Activated CD8-positive, alpha-beta memory T cell treated with anti-CD3 and anti-CD28 coated beads, Interleukin-2, amount 50 U/mL, for 24 hours (primary cell): Measurements from ENCODE around the gene FOXRED2.
"Not testable (repeated sequence)": the region's sequence is repeated elsewhere in the genome, so short reads cannot be mapped to it uniquely, and the experiment has no call there.

Experiments
- DNase-seq: peaks from one replicate; pipeline ENCODE4 v3.0.0-alpha.2; 2020; ENCODE audit errors: extremely low read depth

The FOXRED2 gene

DNA sequence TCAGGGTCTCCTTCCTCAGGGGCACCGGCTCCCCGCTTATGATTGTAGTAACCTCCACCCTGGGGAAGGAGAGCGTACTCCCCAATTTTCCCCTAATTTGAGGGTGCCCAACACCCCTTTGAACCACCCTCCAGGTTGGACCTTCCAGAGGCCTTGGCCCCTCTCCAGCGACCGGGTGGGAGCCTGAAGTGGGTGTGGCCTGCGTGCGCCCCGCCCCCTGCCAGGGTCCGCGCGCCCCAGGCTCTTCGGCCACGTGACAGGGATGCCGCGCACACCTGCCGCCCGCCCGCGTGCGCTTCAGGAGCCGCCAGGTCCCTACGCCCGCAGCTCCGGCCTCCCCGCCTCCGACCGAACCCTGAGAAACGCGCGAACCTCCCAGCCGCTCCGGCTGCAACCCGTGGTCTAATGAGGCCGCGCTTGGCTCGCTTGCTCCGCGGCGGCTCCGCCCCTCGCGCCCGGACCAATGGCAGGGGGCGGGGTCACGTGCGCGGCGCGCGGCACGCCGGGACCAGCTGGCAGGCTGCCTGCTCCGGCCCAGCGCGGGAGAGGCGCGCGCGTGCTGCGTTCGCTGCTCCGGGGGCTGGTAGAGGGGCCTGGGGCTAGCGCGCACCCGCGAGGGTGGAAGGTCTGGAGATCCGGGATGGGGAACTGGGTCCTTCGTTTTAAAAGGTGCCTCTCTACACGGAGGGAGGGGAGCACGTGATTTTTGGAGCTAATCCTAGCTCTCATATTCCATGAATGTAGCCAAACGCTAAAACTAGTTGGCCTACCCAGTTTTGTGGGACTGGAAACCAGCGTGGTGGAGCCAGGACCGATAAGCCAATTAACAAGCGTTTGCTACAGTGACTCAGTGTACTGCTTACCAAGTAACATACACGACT lies at the start of gene FOXRED2:
TSS of gene FOXRED2 (minus strand) at position 404 of the 881 bp plus-strand sequence. CDS start 618 bp downstream, outside the sequence.
- DNase-seq = peak; percentile 64

DNA sequence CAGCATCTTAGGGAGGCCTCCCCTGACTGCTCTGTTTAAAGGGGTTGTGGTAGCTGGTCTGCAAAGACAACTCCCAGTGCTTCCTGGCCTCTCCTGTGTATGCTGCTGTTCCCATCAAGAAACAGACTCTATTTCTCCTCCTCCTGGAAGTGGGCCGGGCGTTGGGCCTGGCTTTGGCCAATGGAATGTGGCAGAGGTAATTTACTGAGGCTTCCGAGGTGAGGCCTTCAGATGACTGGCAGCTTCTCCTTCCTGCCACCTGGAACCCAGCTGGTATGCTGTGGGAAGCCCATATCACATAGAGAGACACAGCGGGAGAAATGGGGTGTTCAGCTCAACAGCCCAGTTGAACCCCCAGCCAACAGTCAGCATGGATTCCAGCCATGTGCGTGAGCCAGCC lies 47.3 kb upstream of the FOXRED2 start:
- DNase-seq = no peak

DNA sequence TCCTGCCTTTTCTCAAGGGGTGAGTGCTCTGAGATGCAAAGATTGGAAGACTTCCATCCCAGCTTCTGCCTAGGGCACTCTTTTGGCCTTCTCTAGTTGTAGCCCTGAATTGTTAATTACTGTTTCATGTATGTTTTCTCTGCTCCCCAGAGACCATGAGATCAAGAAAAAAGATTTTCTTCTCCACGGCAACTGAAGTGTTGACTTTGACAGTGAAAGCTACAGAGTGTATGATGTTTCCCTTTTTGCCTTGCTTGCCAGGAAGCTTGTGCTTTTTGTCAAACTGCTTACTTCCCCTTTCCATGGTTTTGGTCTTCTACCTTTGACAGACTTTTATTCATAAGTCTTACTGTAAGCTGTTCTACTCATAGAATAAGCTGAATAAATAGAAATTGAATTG lies 45.4 kb upstream of the FOXRED2 start:
- no peak for DNase-seq

DNA sequence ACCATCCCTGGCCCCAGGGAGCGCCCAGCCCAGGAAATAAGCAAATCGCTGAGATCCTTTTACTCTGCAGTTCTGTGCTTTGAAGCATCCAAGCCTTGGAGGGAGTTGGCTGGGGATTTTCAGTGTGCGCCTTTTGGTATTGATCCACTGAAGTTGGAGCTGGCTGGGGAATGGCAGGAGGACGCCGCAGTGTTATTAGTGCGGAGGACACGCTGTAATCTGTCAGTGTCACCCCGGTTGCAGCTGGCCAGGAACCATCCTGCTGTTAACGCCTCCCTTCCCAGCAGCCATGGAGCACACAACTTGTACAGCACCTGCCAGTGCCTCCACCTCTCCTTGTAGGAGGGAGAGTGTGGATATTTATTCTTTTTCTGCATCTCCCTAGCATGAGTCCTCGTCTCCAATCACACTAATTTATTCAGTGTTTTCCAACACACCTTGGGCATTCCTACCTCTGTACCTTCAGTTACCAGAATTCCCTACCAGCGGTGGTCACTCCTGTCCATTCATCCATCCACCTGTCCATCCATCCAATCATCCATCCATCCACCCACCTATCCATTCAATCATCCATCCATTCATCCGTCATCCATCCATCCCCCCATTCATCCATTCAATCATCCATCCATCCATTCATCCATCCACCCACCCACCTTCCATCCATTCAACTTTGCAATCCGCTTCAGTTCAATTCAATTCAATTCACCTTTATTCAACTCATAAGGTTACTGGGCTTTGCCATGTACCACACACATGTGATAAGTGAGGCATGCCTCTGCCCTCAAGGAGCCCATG lies 44.1 kb upstream of the FOXRED2 start:
- no peak for DNase-seq

DNA sequence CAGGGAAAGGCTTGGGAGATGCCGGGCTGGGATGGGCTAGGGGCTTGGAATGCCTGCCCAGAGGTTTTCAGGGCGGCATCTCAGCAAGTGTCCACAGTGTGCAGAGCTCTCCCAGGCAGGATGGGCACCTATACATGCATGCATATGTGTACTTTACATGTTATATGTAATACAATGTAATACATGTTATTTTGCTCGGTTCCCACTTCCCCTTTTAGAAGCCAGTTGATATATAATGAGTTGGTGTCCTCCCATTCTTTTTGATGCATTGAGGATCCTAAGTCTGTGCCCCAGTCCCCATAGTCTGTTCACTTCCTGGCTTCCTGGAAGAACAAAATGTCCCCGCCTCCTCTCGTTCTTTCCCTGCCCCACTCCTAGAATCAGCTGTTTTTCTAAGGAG lies 42.2 kb upstream of the FOXRED2 start:
- DNase-seq = no peak

DNA sequence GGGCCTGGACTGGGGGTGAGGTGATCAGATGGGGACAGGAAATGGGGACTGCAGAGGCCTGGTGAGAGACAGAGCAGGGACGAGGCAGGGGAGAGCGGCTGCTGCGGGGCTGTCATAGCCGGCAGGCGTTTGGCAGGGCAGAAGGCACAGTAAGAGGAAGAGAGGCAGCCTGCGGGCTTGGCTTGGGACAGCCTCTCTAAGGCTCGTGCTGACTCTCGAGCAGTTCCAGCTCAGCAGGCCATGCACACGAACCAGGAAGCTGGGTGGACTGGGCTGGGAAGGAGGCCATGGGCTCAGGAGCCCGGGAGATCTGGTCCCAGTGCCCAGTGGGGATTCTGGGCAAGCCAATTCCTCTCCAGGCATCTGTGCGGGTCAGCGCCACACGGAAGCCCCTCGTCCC lies 41.8 kb upstream of the FOXRED2 start:
- no peak for DNase-seq

DNA sequence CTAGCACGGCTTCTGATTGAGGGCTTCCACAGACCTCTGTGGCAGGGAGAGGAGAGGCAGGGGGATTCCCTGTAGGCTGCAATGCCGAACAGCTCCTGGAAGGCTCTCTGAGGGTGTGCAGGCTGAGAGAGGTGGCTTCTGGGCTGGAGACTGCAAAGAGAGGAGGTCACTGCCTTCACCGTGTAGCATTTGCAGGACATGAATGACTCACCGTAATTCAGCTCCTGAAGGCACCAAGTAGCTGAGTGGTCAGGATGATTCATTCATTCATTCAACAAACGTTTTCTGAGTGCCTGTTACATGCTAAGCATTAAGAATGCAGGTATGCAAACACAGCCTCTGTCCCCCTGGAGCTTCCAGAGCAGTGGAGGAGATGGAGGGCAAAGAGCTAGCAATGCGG lies 40.1 kb upstream of the FOXRED2 start:
- no peak for DNase-seq

DNA sequence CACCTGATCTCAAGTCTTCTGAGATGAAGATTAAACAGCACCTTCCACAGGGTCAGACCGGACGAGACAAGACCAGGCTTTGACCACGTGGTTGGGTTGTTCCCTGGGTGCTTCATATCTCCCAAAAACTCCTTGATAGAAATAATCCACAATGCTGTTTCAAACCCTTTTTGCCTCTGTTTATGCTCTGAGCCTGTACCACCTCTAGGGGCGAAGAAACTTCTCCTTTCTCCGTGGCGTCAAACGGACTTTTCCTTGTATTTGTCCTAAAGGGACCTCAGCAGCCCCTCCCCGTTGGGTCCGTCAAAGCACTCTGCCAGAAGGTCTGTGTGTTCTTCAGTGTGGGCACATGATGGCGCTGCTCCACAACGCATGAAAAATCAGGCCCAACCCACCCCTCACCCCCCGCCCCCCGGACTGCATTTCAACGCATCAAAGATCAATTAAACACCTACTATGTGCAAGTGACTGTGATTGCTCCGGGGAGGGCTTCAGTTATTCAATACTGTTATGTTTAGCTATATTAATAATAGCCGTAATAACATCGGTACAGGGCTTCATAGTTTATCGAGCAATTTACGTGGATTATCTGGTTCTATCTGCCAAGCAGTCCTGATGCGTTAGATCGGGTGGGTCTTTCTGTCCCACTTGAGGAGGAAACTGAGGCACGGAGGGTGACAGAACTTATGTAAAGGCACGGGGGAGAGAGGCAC lies 39.4 kb upstream of the FOXRED2 start:
- no peak for DNase-seq

DNA sequence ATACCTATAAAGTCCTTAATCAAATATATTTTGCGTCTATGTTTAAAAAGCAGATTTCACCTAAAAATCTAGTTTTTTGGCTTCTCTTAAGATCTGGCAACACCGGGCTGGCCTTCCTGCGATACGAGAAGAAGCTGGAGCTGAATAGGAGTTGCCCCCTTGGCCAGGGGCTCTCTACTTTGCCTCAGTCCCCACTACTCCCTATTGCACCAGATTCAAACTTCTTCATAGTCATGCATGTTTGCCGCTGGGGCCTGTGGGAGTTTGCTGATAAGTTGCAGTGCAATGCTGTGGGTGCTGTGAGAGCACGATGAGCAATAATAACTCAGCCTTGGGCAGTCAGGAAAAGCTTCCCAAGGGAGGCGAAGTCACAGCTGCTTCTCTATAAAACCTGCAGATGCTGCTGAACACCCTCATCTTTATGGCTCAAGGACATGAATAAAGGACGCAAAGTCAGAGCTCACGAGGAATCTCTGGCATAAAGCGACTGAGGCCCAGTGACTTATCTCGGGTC lies 37.3 kb upstream of the FOXRED2 start:
- DNase-seq = no peak

DNA sequence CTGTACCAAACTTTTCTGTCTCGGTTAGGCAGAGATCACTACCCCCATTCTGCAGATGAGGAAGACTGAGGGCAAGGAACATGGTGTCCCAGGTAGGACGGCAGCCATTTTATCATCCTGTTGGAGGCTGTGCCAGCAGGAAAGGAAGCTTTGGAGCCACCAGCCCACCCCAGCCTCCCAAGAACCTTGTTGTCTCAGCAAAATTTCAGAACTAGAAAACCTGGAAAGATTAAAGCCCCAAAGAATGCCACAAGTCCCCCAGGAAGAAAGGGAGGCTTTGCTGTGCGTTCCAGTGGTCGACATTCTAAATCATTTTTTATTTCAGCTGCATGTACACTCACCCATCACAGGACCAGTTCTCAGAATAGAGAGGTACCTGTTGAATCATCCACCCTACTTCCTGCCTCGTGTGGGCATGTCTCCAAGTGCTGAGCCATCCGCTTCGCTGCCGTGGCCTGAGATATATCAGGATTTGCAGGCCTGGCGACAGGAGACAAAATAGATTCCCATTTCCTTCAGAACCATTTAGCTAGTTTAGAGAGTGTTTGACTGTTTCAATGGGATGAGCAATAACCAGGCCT lies 35.1 kb upstream of the FOXRED2 start:
- no peak for DNase-seq

DNA sequence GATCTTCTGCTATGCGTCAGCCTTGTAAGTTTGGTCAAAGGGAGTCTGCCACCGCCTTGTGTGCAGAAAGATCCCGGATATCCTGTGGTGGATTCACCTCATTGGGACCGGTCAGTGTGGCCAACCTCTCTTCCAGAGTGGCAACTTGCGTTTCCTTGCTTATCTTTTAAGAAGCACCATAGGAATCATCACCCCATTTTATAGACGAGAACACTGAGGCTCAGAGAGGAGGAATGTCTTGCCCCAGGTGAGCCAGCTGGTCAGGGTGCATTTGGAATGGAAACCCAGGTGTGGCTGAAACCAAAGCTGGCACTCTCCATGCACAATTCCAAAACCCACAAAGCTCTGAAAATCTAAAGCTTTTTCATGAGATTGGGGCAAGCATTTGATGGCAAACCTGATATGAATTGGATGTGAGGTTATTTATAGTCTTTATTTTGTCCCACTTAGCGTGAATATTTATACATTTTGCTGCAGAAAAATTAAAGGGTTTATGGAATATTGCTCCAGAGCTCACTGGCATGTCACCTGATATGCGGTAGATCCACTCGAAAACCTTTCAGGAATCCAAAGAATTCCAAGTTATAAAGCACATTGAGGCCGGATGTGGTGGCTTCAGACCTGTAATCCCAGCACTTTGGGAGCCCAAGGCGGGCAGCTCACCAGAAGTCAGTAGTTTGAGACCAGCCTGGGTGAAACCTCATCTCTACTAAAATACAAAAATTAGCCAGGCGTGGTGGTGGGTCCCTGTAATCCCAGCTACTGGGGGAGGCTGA lies 34.2 kb upstream of the FOXRED2 start:
- no peak for DNase-seq

DNA sequence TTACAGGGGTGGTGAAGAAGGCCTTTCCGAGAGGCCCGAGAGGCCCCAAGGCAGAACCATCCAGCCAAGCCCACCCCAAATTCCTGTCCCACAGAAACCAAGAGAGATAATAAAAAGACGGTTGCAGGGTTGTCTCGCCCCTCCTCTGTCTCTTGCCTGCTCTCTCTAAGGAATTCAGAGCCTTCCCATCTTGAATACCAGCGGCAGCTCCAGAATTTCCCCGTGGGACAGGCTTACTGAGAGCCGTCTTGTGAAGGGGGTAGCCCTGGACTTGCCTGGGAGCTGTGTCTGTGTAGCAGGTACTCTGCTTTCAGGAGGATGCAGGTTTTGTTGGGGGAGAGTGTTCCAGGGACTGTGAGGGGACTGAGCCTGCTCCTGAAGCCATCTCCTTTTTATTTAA lies 31.7 kb upstream of the FOXRED2 start:
- DNase-seq = no peak

DNA sequence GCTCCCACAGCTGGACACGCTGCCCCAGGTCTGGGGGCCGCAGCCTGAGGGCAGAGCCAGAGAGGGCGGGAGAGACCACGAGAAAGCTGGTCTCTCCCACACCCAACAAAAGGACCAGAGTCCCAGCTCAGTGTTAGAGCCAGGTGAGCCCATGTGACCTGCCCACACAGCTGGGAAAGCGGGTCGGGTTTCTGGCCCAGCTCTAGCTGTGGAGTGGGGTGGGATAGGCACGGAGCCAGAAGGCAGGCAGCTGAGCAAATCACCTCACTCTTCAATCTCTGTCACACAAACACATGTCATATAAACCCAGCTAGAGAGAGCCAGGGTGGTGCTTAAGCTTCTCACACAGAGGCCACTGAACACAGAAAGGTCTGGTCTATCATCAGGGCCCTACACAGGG lies 29.9 kb upstream of the FOXRED2 start:
- no peak for DNase-seq

DNA sequence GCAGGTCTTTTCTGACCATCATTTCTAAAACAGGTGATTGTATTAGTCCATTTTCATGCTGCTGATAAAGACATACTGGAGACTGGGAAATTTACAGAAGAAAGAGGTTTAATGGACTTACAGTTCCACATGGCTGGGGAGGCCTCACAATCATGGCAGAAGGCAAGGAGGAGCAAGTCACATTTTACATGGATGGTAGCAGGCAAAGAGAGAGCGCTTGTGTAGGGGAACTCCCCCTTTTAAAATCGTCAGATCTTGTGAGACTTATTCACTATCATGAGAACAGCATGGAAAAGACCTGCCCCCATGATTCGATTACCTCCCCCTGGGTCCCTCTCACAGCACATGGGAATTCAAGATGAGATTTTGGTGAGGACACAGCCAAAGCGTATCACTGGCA lies 26.5 kb upstream of the FOXRED2 start:
- DNase-seq = not testable (repeated sequence)

DNA sequence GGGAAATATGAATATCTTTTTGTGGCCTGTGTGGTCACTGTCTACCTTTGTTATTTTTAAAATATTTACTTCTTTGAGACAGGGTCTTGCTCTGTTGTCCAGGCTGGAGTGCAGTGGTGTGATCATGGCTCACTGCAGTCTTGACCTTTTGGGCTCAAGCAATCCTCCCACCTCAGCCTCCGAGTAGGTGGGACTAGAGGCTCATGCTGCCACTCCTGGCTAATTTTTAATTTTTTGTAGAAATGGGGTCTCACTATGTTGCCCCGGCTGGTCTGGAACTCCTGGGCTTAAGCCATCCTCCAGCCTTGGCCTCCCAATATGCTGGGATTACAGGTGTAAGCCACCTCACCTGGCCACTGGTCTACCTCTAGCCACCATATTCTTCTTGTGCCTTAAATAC lies 25.6 kb upstream of the FOXRED2 start:
- no peak for DNase-seq

DNA sequence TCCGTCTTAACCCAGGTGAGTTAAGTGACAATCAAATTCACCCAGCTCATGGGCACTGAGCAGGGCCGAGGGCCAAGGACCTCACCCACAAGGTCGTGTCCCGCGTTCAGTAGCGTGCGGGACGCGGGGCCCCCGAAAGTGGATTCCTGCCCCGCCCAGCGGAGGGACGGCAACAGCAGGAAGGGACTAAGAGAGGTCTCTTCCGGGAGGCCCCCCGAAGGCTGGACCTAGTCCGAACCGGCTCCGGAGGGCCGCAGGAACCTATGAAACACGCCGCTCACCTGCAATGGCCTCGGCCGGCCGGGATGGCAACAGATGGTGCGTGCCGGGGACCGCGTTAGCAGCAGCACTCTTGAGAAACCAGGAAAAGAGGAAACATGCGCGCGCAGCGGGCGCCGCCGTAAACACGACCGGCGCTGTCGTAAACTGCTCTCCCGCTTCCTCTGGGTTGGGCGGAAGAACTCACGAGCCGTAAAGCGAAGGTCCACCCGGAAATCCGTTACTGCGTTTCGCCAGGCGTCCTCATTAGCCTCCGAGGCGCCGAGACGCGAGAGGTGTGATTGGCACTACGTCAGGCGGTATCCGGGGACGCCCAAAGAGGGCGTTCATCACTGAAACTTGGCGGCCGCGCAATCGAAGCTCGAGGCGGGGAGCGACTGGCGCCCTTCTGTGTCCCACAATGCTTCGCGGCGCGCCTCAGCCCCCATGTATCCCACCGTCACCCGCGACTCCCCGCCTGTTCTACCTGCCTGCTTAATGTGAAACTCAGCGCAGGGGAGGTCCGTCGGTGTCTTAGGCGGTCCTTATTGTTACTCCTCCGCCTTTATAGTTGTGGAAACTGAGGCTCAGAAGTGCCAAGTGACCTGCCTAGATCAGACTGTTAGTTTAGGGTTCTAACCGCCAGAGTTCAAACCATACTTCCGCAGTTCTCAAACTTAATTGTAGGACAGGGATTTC lies 22.2 kb upstream of the FOXRED2 start, which contains the start of gene EIF3D:
TSS of gene EIF3D (minus strand) at position 372 of the 957 bp plus-strand sequence. CDS start 3,045 bp downstream, outside the sequence.
- DNase-seq = peak; percentile 96

DNA sequence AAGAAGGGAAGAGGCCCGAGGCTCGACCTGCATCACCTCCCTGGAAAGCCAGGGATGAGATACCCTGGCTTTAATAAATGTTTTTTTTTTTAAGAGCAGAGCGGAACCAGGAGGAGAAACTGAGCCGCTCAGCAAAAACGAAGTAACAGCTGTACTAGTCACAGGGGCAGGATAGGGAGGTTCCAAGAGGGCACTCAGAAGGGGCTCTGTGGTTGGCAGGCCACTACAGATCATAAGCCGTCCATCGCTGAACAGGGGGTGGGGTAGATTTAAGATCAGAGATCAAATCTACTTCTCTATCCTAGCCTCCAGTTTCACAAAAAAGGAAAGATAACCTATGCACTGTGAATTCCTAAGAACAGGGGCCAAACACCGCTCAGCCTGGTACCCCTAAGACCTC lies 21.5 kb upstream of the FOXRED2 start:
- no peak for DNase-seq

DNA sequence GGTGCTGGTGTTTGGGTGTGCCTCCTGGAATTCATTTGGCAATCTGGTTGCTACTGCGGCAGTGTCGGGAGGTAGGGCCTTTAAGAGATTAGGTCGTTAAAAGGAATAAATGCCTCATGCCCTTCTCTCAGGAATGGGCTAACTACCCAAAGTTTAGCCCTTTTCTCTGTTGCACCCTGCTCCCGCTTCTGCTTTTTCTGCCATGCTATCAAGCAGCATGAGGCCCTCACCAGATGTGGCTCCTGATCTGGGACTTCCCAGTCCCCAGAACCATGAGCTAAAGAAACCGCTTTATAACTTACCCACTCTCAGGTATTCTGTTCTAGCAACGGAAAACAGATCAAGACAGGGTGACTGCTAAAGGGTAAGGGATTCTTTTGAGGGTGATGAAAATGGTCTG lies 15.8 kb upstream of the FOXRED2 start:
- DNase-seq = no peak

DNA sequence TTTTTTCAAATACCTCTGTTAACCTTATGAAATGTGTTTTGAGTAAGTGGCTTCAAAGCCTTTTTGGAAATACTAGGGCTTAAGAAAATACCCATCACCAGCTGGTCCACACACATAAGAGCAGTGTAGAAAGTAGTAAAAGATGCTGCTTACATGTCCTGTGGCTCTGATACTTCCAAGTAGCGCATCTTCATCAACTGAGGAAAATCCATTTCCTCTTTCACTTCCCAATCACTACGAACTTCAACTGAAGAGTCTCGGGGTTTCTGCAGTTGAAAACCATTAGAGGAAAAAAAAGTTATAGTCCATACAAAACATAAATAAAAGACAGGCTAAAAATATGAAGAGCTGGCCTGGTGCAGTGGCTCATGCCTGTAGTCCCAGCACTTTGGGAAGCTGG lies 13.6 kb upstream of the FOXRED2 start:
- no peak for DNase-seq

DNA sequence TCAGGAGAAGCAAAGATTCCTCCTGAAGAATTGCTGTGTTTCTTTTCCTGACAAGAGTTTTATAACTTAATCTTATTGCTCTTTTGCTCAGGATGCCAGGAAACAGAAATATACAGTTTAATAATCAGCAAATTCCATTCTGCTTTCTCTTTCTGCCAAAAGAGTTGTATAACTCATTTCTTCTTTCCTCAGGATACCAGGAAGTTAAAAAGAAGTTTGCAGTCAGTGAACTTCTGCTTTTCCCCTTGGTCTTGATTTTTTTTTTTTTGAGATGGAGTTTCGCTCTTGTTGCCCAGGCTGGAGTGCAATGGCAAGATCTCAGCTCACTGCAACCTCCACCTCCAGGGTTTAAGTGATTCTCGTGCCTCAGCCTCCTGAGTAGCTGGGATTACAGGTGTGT lies 13.1 kb upstream of the FOXRED2 start:
- DNase-seq = not testable (repeated sequence)
